ENCODE data around the gene RFPL3.

GRCh38 chr22:32335471-32335870, 22.2 kb upstream of the RFPL3 start:
- no peak for TF ChIP-seq CTCF (IDR thresholded peaks at IDR 0.05)
- TF ChIP-seq EZH2 (IDR thresholded peaks at IDR 0.05; ENCODE audit: borderline replicate concordance, insufficient read depth, low read depth, low read length, poor library complexity, severe bottlenecking) = no peak
